T-helper 2 cell treated with Interferon-gamma antibody and Interleukin-4, amounts not matched to agents 100 ng/mL and 5 ng/mL, for 36 hours (primary cell): ENCODE results near the gene CDC25B. TPM values are rescaled to one million over a fixed set of nuclear protein-coding genes. Genes with fewer than 3 reads are reported as not detected.

ENCODE experiments used
- total RNA-seq: library from RNA; stranded (reverse); gene quantifications from 2 replicates; pipeline ENCODE4 v1.2.3, GENCODE V29; 2022

CDC25B gene
- total RNA-seq, 1 donor from 2014 or later, result 404 TPM

Other genes starting within 250 kb of the CDC25B start
- not detected in 2 replicates for gene GFRA4, start 132.9 kb upstream of the CDC25B start, total RNA-seq
- gene ADAM33, start 114.3 kb upstream of the CDC25B start, total RNA-seq, result not detected in 2 replicates
- not detected in 2 replicates for gene SIGLEC1, start 83.7 kb upstream of the CDC25B start, total RNA-seq
- not detected in 2 replicates for gene HSPA12B, start 63.6 kb upstream of the CDC25B start, total RNA-seq
- 35.7 and 37.3 TPM in 2 replicates for gene ADISSP, start 28.6 kb upstream of the CDC25B start, total RNA-seq
- gene SPEF1, start 14.9 kb upstream of the CDC25B start, total RNA-seq, result 0.32 TPM in 2 replicates
- 85.2 and 85.5 TPM in 2 replicates for gene CENPB, start 9.6 kb upstream of the CDC25B start, total RNA-seq
- gene AP5S1, start 24.2 kb downstream of the CDC25B start, total RNA-seq, result 15.7 and 18.5 TPM in 2 replicates
- 40.1 and 40.5 TPM in 2 replicates for gene MAVS, start 50.5 kb downstream of the CDC25B start, total RNA-seq
- 58.5 and 63.1 TPM in 2 replicates for gene PANK2, start 93.1 kb downstream of the CDC25B start, total RNA-seq
- gene RNF24, start 219.2 kb downstream of the CDC25B start, total RNA-seq, result 17.8 and 18.3 TPM in 2 replicates